Stimulated activated CD4-positive, alpha-beta T cell treated with anti-CD3 and anti-CD28 coated beads, Interleukin-2, amount 100 ng/mL, for 4 hours (primary cell): Measurements from ENCODE around the gene IGF1R.

ENCODE experiments used
- DNase-seq: peaks from one replicate; pipeline ENCODE4 v3.0.0-alpha.2; 2020; ENCODE audit warnings: low read depth

IGF1R gene

GRCh38 chr15:98725874-98726273 lies 77.5 kb downstream of the IGF1R start:
- no peak for DNase-seq

GRCh38 chr15:98727115-98728040 lies 79.0 kb downstream of the IGF1R start:
- no peak for DNase-seq

GRCh38 chr15:98728082-98728810 lies 79.9 kb downstream of the IGF1R start:
- no peak for DNase-seq

- no peak for DNase-seq
Observed at GRCh38 chr15:98728811-98729160, 80.4 kb downstream of the IGF1R start.

GRCh38 chr15:98729446-98730042 lies 81.2 kb downstream of the IGF1R start:
- DNase-seq = no peak

GRCh38 chr15:98730860-98731711 lies 82.7 kb downstream of the IGF1R start:
- DNase-seq = no peak

- DNase-seq = no peak
Observed at GRCh38 chr15:98731712-98732450, 83.5 kb downstream of the IGF1R start.

- DNase-seq = no peak
Observed at GRCh38 chr15:98733098-98733497, 84.8 kb downstream of the IGF1R start.

GRCh38 chr15:98734466-98735199 lies 86.3 kb downstream of the IGF1R start:
- no peak for DNase-seq

GRCh38 chr15:98735304-98735703 lies 87.0 kb downstream of the IGF1R start:
- no peak for DNase-seq

GRCh38 chr15:98735895-98736617 lies 87.7 kb downstream of the IGF1R start:
- DNase-seq = no peak

- DNase-seq = no peak
Observed at GRCh38 chr15:98737159-98737558, 88.8 kb downstream of the IGF1R start.

- DNase-seq = no peak
Observed at GRCh38 chr15:98737721-98738120, 89.4 kb downstream of the IGF1R start.

GRCh38 chr15:98738689-98739401 lies 90.5 kb downstream of the IGF1R start:
- DNase-seq = no peak

GRCh38 chr15:98740295-98740694 lies 92.0 kb downstream of the IGF1R start:
- DNase-seq = no peak

- no peak for DNase-seq
Observed at GRCh38 chr15:98740963-98741362, 92.6 kb downstream of the IGF1R start.

- no peak for DNase-seq
Observed at GRCh38 chr15:98743177-98743576, 94.8 kb downstream of the IGF1R start.

GRCh38 chr15:98744506-98744905 lies 96.2 kb downstream of the IGF1R start:
- DNase-seq = no peak

GRCh38 chr15:98745179-98745578 lies 96.8 kb downstream of the IGF1R start:
- no peak for DNase-seq
